ENCODE data around the gene GRIK4.

DNA sequence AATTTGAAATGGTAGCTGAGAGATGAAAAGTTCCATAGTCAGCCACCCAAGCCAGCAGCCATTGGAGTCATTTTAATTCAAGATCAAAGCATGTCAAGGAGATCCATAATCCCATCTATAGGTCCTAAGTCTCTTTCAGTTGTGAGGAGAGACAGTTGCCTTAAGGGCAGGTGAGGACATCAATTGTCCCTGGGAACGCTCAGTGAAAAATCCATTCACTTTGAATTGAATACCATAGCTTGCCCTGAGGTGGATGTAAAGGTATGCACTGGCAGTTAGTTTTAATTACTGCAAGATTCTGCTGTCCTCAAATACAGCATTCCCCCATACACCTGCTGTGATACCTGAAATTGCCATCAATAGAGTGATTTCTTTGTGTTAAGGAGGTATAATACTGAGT is 487.0 kb downstream of the GRIK4 start:
- TF ChIP-seq, protein P1, sequence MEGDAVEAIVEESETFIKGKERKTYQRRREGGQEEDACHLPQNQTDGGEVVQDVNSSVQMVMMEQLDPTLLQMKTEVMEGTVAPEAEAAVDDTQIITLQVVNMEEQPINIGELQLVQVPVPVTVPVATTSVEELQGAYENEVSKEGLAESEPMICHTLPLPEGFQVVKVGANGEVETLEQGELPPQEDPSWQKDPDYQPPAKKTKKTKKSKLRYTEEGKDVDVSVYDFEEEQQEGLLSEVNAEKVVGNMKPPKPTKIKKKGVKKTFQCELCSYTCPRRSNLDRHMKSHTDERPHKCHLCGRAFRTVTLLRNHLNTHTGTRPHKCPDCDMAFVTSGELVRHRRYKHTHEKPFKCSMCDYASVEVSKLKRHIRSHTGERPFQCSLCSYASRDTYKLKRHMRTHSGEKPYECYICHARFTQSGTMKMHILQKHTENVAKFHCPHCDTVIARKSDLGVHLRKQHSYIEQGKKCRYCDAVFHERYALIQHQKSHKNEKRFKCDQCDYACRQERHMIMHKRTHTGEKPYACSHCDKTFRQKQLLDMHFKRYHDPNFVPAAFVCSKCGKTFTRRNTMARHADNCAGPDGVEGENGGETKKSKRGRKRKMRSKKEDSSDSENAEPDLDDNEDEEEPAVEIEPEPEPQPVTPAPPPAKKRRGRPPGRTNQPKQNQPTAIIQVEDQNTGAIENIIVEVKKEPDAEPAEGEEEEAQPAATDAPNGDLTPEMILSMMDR (IDR thresholded peaks at IDR 0.05), result no peak
- TF ChIP-seq POLR2A (IDR thresholded peaks at IDR 0.05), result no peak
